ENCODE data around the gene CCDC24.

DNA sequence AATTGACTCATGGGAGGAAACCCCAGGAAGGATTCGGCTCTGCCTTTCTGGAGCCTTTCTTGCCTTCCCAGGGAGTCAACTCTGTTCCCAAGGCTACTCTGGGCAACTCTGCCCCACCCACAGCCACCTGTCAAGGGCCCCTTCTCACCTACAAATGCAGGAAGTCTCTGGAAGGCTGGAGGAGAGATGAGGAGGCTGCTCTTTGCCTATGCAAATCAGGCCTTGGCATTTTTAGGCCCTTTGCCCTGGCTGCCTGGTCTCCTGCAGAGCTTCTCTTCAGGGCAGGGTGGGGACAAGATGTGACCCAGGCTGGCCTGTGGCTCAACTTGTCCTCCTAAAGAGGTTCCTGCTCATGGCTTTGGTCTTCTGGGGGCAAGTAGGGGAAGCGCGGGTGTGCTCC lies 34.4 kb downstream of the CCDC24 start:
- TF ChIP-seq POLR2A (IDR thresholded peaks at IDR 0.05) (no peak), EP300 (IDR thresholded peaks at IDR 0.05) (no peak)
- TF ChIP-seq, protein P1, sequence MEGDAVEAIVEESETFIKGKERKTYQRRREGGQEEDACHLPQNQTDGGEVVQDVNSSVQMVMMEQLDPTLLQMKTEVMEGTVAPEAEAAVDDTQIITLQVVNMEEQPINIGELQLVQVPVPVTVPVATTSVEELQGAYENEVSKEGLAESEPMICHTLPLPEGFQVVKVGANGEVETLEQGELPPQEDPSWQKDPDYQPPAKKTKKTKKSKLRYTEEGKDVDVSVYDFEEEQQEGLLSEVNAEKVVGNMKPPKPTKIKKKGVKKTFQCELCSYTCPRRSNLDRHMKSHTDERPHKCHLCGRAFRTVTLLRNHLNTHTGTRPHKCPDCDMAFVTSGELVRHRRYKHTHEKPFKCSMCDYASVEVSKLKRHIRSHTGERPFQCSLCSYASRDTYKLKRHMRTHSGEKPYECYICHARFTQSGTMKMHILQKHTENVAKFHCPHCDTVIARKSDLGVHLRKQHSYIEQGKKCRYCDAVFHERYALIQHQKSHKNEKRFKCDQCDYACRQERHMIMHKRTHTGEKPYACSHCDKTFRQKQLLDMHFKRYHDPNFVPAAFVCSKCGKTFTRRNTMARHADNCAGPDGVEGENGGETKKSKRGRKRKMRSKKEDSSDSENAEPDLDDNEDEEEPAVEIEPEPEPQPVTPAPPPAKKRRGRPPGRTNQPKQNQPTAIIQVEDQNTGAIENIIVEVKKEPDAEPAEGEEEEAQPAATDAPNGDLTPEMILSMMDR (IDR thresholded peaks at IDR 0.05) = no peak

Measured in ovary (tissue), 3 donors.